H9 (cell line): ENCODE results near the gene MOV10. TPM values are rescaled to one million over a fixed set of nuclear protein-coding genes. Genes with fewer than 3 reads are reported as not detected.

ENCODE experiments used
- DNase-seq: peaks from one replicate; pipeline ENCODE4 v3.0.0-alpha.2; 2017
- H2AFZ ChIP-seq: one replicate; pipeline ENCODE4 v1.6.1; 2013; ENCODE audit warnings: mild to moderate bottlenecking, low read length, control low read depth, moderate library complexity
- H2AK5ac ChIP-seq: 2 replicates; pipeline ENCODE4 v1.6.1; 2013; ENCODE audit warnings: low read length, control low read depth, mixed read lengths; ENCODE audit not compliant: insufficient read length
- H2BK120ac ChIP-seq: one replicate; pipeline ENCODE4 v1.6.1; 2013; ENCODE audit warnings: low read depth, mild to moderate bottlenecking, low read length, control low read depth, inconsistent platforms; ENCODE audit not compliant: poor library complexity, severe bottlenecking
- H2BK12ac ChIP-seq: 2 replicates; pipeline ENCODE4 v1.6.1; 2013; ENCODE audit warnings: low read length, control low read depth, mixed read lengths, low read depth; ENCODE audit not compliant: insufficient read length
- H2BK15ac ChIP-seq: 2 replicates; pipeline ENCODE4 v1.6.1; 2013; ENCODE audit warnings: low read depth, low read length, control low read depth
- H2BK20ac ChIP-seq: one replicate; pipeline ENCODE4 v1.6.1; 2013; ENCODE audit warnings: low read depth, mild to moderate bottlenecking, low read length, control low read depth, inconsistent platforms; ENCODE audit not compliant: poor library complexity, severe bottlenecking
- H2BK5ac ChIP-seq: 2 replicates; pipeline ENCODE4 v1.6.1; 2013; ENCODE audit warnings: low read length, control low read depth, mixed read lengths; ENCODE audit not compliant: insufficient read length
- H3K14ac ChIP-seq: 2 replicates; pipeline ENCODE4 v1.6.1; 2013; ENCODE audit warnings: low read length, control low read depth; ENCODE audit not compliant: insufficient read depth
- H3K18ac ChIP-seq: 2 replicates; pipeline ENCODE4 v1.6.1; 2013; ENCODE audit warnings: low read depth, mild to moderate bottlenecking, mixed read lengths, low read length, control low read depth; ENCODE audit not compliant: insufficient read length
- H3K23ac ChIP-seq: 2 replicates; pipeline ENCODE4 v1.6.1; 2013; ENCODE audit warnings: low read length, control low read depth, mixed read lengths, low read depth; ENCODE audit not compliant: insufficient read length
- H3K23me2 ChIP-seq: 2 replicates; pipeline ENCODE4 v1.6.1; 2013; ENCODE audit warnings: low read depth, mild to moderate bottlenecking, mixed read lengths, low read length, control low read depth; ENCODE audit not compliant: insufficient read length, poor library complexity, severe bottlenecking
- H3K27ac ChIP-seq: 2 replicates; pipeline ENCODE4 v1.5.1; 2013; ENCODE audit warnings: low read length, control low read depth, mixed read lengths, low read depth; ENCODE audit not compliant: insufficient read length
- H3K27me3 ChIP-seq: 2 replicates; pipeline ENCODE4 v1.6.1; 2013; ENCODE audit warnings: low read length, control low read depth, inconsistent platforms; ENCODE audit not compliant: insufficient read depth
- H3K4ac ChIP-seq: 2 replicates; pipeline ENCODE4 v1.6.1; 2013; ENCODE audit warnings: low read depth, mild to moderate bottlenecking, control low read depth, inconsistent platforms, low read length, moderate library complexity
- H3K4me1 ChIP-seq: 2 replicates; pipeline ENCODE4 v1.6.1; 2013; ENCODE audit warnings: low read length, control low read depth, inconsistent platforms; ENCODE audit not compliant: insufficient read depth
- H3K4me2 ChIP-seq: 2 replicates; pipeline ENCODE4 v1.6.1; 2013; ENCODE audit warnings: low read length, control low read depth, mixed read lengths; ENCODE audit not compliant: insufficient read length, insufficient read depth
- H3K56ac ChIP-seq: 2 replicates; pipeline ENCODE4 v1.6.1; 2013; ENCODE audit warnings: low read depth, mild to moderate bottlenecking, mixed read lengths, low read length, control low read depth; ENCODE audit not compliant: insufficient read length
- H3K79me1 ChIP-seq: 2 replicates; pipeline ENCODE4 v1.6.1; 2013; ENCODE audit warnings: low read depth, mild to moderate bottlenecking, moderate library complexity, low read length, control low read depth, inconsistent platforms; ENCODE audit not compliant: insufficient read depth, poor library complexity, severe bottlenecking
- H3K79me2 ChIP-seq: 2 replicates; pipeline ENCODE4 v1.6.1; 2013; ENCODE audit warnings: low read length, control low read depth, inconsistent platforms; ENCODE audit not compliant: insufficient read depth
- H3K9ac ChIP-seq: 2 replicates; pipeline ENCODE4 v1.6.1; 2013; ENCODE audit warnings: low read length, control low read depth, mixed read lengths; ENCODE audit not compliant: insufficient read length; ENCODE audit errors: extremely low read depth
- H3K9me3 ChIP-seq: one replicate; pipeline ENCODE4 v1.6.1; 2013; ENCODE audit warnings: low read depth, low read length, inconsistent platforms; ENCODE audit not compliant: control insufficient read depth
- H3T11ph ChIP-seq: one replicate; pipeline ENCODE4 v1.6.1; 2013; ENCODE audit warnings: mild to moderate bottlenecking, low read length, control low read depth, inconsistent platforms
- H4K20me1 ChIP-seq: one replicate; pipeline ENCODE4 v1.6.1; 2013; ENCODE audit not compliant: control insufficient read depth, insufficient read length, insufficient read depth
- H4K5ac ChIP-seq: 2 replicates; pipeline ENCODE4 v1.6.1; 2013; ENCODE audit warnings: low read depth, mild to moderate bottlenecking, mixed read lengths, low read length, control low read depth; ENCODE audit not compliant: insufficient read length
- H4K8ac ChIP-seq: replicated peaks from 2 replicates; pipeline ENCODE4 v1.6.1; 2013; ENCODE audit warnings: low read length, control low read depth, mixed read lengths, low read depth; ENCODE audit not compliant: insufficient read length
- H4K91ac ChIP-seq: 2 replicates; pipeline ENCODE4 v1.6.1; 2013; ENCODE audit warnings: low read depth, mild to moderate bottlenecking, moderate library complexity, mixed read lengths, low read length, control low read depth; ENCODE audit not compliant: insufficient read length
- H3K27ac Mint-ChIP-seq, 3 experiments: 2 replicates in 2 of 3; 3 replicates in 1 of 3; pipeline ENCODE4 v1.8.0; 2020 to 2021; ENCODE audit warnings: mixed read lengths in 3 of 3, mild to moderate bottlenecking in 1 of 3, moderate library complexity in 1 of 3
- H3K27me3 Mint-ChIP-seq: 2 replicates; pipeline ENCODE4 v1.8.0; 2021; ENCODE audit warnings: low read depth, mild to moderate bottlenecking, moderate library complexity, mixed read lengths
- H3K36me3 Mint-ChIP-seq, 3 experiments: 2 replicates in 2 of 3; 3 replicates in 1 of 3; pipeline ENCODE4 v1.8.0; 2020 to 2021; ENCODE audit warnings: low read depth in 3 of 3, mixed read lengths in 3 of 3; ENCODE audit not compliant: insufficient read depth in 1 of 3
- H3K4me1 Mint-ChIP-seq, 2 experiments: 2 replicates each; pipeline ENCODE4 v1.8.0; 2020; ENCODE audit warnings: mixed read lengths in 2 of 2
- H3K4me3 Mint-ChIP-seq, 2 experiments: 2 replicates in 1 of 2; 3 replicates in 1 of 2; pipeline ENCODE4 v1.8.0; 2020 to 2021; ENCODE audit warnings: mild to moderate bottlenecking in 2 of 2, mixed read lengths in 2 of 2, moderate library complexity in 1 of 2
- H3K9me3 Mint-ChIP-seq, 2 experiments: 2 replicates in 1 of 2; 3 replicates in 1 of 2; pipeline ENCODE4 v1.8.0; 2020; ENCODE audit warnings: mild to moderate bottlenecking in 2 of 2, mixed read lengths in 2 of 2, moderate library complexity in 1 of 2
- CTCF ChIP-seq: fragments of 200-600 bp; sonication (generic); conservative IDR thresholded peaks from 3 replicates; pipeline ENCODE4 v1.8.0; 2021; ENCODE audit warnings: antibody characterized with exemption, mild to moderate bottlenecking
- WGBS: extraction: QIAGEN DNeasy Blood & Tissue Kit; methylation state at CpG from one replicate; pipeline ENCODE4 v1.1.7; 2013; ENCODE audit warnings: missing lambda C conversion rate, low lambda C conversion rate, mixed read lengths; ENCODE audit not compliant: insufficient read length; ENCODE audit errors: extremely low coverage; 5-methylcytosine and 5-hydroxymethylcytosine counted together
- total RNA-seq: library from RNA; stranded (reverse); gene quantifications from 2 replicates; pipeline ENCODE4 v1.2.1, GENCODE V29; 2021

The MOV10 gene
- total RNA-seq, 1 experiment from 2014 or later, result 77.8 TPM

GRCh38 chr1:112686835-112687234 is 12.4 kb downstream of the MOV10 start:
- no peak overlapping the region for H3K56ac ChIP-seq
- no peaks in the 10 kb centered on the region for H3K27me3 Mint-ChIP-seq
- H3K79me1 ChIP-seq, result no peaks in the 10 kb centered on the region
- no peak overlapping the region; a peak in 1 of 5 replicates for H3K4me3 Mint-ChIP-seq
- H3K23me2 ChIP-seq, result no peaks in the 10 kb centered on the region
- no peaks in the 10 kb centered on the region for H3K9me3 Mint-ChIP-seq
- H3K4me1 ChIP-seq, result no peaks in the 10 kb centered on the region
- no peak overlapping the region for H3K4me2 ChIP-seq
- H3K14ac ChIP-seq, result no peak overlapping the region
- no peak overlapping the region for H3K27ac ChIP-seq
- H3K18ac ChIP-seq, result no peak overlapping the region
- no peaks in the 10 kb centered on the region for H4K20me1 ChIP-seq
- no peak overlapping the region for H2BK120ac ChIP-seq
- no peak for TF ChIP-seq CTCF
- H3K23ac ChIP-seq, result no peak overlapping the region
- H3K79me2 ChIP-seq, result no peaks in the 10 kb centered on the region
- no peak overlapping the region for H4K91ac ChIP-seq
- H3K27ac Mint-ChIP-seq, result peak overlapping the region in 2 of 3 experiments; percentile 4 to 11; a peak in 1 of 7 replicates
- no peak overlapping the region for H4K5ac ChIP-seq
- H3K4me1 Mint-ChIP-seq, result peaks cover 11 to 12% of the 10 kb centered on the region in 2 experiments
- no peak overlapping the region for H2BK12ac ChIP-seq
- H4K8ac ChIP-seq, result no peak overlapping the region
- peaks cover 6 to 29% (median 22%) of the 10 kb centered on the region in 3 experiments; a peak in 6 of 7 replicates for H3K36me3 Mint-ChIP-seq
- no peaks in the 10 kb centered on the region for H3K9me3 ChIP-seq
- H3K4ac ChIP-seq, result no peak overlapping the region
- no peaks in the 10 kb centered on the region for H3K27me3 ChIP-seq
- H2BK5ac ChIP-seq, result no peak overlapping the region
- H2AFZ ChIP-seq, result no peak overlapping the region
- no peak overlapping the region for H2BK20ac ChIP-seq
- no CpG with 5 or more reads among the region's 4 CpGs for WGBS
- H2AK5ac ChIP-seq, result no peak overlapping the region
- H3K9ac ChIP-seq, result no peak overlapping the region
- H3T11ph ChIP-seq, result no peak overlapping the region
- H2BK15ac ChIP-seq, result no peak overlapping the region
- DNase-seq, result no peak
